ENCODE data around the gene ALDH1A2. TPM values are rescaled to one million over a fixed set of nuclear protein-coding genes. Genes with fewer than 3 reads are reported as not detected.

Gene ALDH1A2
- polyA plus RNA-seq, 3 donors, result 0.41 to 5.1 (median 3.4) TPM

DNA sequence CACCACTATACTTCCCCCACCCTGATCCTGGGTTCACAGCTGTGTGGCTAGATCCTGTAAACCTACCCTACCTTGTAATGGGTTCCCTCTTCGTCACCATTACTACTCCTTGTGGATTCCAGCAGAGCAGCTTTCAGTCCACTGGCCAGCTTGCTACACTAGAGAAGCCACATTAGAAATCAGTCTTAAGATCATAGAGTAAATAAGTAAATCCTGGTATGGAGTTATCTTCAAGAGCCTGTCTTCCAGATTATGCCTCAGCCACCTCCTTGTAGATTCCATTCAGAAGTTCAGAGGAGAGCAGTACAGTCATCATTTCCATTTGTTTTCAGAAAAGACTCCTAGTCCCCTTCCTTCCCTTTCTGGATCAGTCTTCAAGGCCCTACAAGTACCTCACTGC, 123.7 kb downstream of the ALDH1A2 start:
- no CpG with 5 or more reads among the region's 1 CpG for WGBS (ENCODE audit: insufficient coverage)
- Histone ChIP-seq H3K9me3 (replicated peaks in 1 of 2; ENCODE audit: control insufficient read depth in 1 of 2, insufficient read depth in 1 of 2, low read length in 2 of 2) (no peaks in the 10 kb centered on the region), H3K27me3 (ENCODE audit: control insufficient read depth in 2 of 2, insufficient read depth in 2 of 2, low read length in 2 of 2) (peaks cover 0 to 2% of the 10 kb centered on the region in 2 donors), H3K36me3 (replicated peaks in 1 of 2; ENCODE audit: control insufficient read depth in 1 of 2, insufficient read depth in 2 of 2, low read length in 2 of 2) (no peaks in the 10 kb centered on the region), H3K9ac (ENCODE audit: insufficient read depth, low read length, poor library complexity, severe bottlenecking) (no peak overlapping the region), H3K4me2 (replicated peaks; ENCODE audit: extremely low read depth, low read length, poor library complexity, severe bottlenecking) (no peak overlapping the region), H4K20me1 (ENCODE audit: insufficient read depth, low read length) (no peaks in the 10 kb centered on the region), H3K4me1 (ENCODE audit: control insufficient read depth in 1 of 2, insufficient read depth in 2 of 2, low read length in 2 of 2) (no peaks in the 10 kb centered on the region), H3K4me3 (replicated peaks in 1 of 3; ENCODE audit: low read depth in 2 of 3, low read length in 3 of 3) (no peak overlapping the region), H2AFZ (ENCODE audit: insufficient read depth, low read depth, low read length, poor library complexity, severe bottlenecking) (no peak overlapping the region), H3K27ac (ENCODE audit: low read depth in 1 of 2, low read length in 2 of 2) (no peak overlapping the region), H3K79me2 (ENCODE audit: insufficient read depth, low read length) (no peaks in the 10 kb centered on the region)
- no peak for TF ChIP-seq CTCF (IDR thresholded peaks at IDR 0.05)
- Mint-ChIP-seq H3K9me3 (peaks cover 0 to 11% (median 2%) of the 10 kb centered on the region in 7 donors), H3K4me3 (no peak overlapping the region), H3K4me1 (no peaks in the 10 kb centered on the region), H3K27me3 (ENCODE audit: low read depth in 3 of 3) (peaks cover 5 to 12% (median 10%) of the 10 kb centered on the region in 3 donors), H3K27ac (no peak overlapping the region), H3K36me3 (no peaks in the 10 kb centered on the region)
- intact Hi-C loops (cut with micrococcal nuclease), result no loop called here
- DNase-seq, result no peak

DNA sequence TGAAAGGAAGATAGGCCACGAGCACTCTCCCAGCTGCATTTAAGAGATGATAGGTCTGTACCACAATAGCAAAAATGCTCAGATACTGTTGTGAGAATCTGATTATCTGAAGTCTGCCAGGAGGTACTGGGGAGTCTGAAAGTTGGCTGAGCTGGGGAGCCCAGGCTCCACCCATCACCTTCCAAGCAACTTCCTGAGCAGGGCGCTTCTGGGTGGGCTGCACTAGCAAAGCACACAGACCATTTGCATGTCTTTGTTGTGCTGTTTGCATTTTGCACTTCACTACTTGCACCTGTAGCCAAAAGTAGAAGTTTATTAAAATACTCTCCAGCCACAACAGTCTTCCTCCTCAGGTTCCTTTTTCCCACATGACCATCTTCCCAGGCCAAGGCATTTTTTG, 133.2 kb downstream of the ALDH1A2 start:
- no peak for DNase-seq
- peaks cover 6 to 10% (median 8%) of the 10 kb centered on the region in 3 donors for H3K27me3 Mint-ChIP-seq (ENCODE audit: low read depth in 3 of 3)
- no peak overlapping the region for H3K4me2 ChIP-seq (replicated peaks; ENCODE audit: extremely low read depth, low read length, poor library complexity, severe bottlenecking)

More for the DNA sequence above, 133.2 kb downstream of the ALDH1A2 start:
- Mint-ChIP-seq H3K4me3 (no peak overlapping the region), H3K36me3 (no peaks in the 10 kb centered on the region), H3K9me3 (peaks cover 0 to 9% (median 4%) of the 10 kb centered on the region in 7 donors), H3K27ac (no peak overlapping the region), H3K4me1 (no peaks in the 10 kb centered on the region)
- intact Hi-C loops (cut with micrococcal nuclease), result no loop called here
- Histone ChIP-seq H3K9ac (ENCODE audit: insufficient read depth, low read length, poor library complexity, severe bottlenecking) (no peak overlapping the region), H3K79me2 (ENCODE audit: insufficient read depth, low read length) (no peaks in the 10 kb centered on the region), H3K4me3 (replicated peaks in 1 of 3; ENCODE audit: low read depth in 2 of 3, low read length in 3 of 3) (no peak overlapping the region), H3K36me3 (replicated peaks in 1 of 2; ENCODE audit: control insufficient read depth in 1 of 2, insufficient read depth in 2 of 2, low read length in 2 of 2) (no peaks in the 10 kb centered on the region), H2AFZ (ENCODE audit: insufficient read depth, low read depth, low read length, poor library complexity, severe bottlenecking) (no peak overlapping the region), H4K20me1 (ENCODE audit: insufficient read depth, low read length) (no peaks in the 10 kb centered on the region), H3K9me3 (replicated peaks in 1 of 2; ENCODE audit: control insufficient read depth in 1 of 2, insufficient read depth in 1 of 2, low read length in 2 of 2) (no peaks in the 10 kb centered on the region), H3K4me1 (ENCODE audit: control insufficient read depth in 1 of 2, insufficient read depth in 2 of 2, low read length in 2 of 2) (no peaks in the 10 kb centered on the region), H3K27ac (ENCODE audit: low read depth in 1 of 2, low read length in 2 of 2) (no peak overlapping the region), H3K27me3 (ENCODE audit: control insufficient read depth in 2 of 2, insufficient read depth in 2 of 2, low read length in 2 of 2) (peaks cover 0 to 3% of the 10 kb centered on the region in 2 donors)
- WGBS (ENCODE audit: insufficient coverage), result no CpG with 5 or more reads among the region's 2 CpGs
- no peak for TF ChIP-seq CTCF (IDR thresholded peaks at IDR 0.05)

Data from CD14-positive monocyte (primary cell).